Measurements from ENCODE around the gene FOXP1.

DNA sequence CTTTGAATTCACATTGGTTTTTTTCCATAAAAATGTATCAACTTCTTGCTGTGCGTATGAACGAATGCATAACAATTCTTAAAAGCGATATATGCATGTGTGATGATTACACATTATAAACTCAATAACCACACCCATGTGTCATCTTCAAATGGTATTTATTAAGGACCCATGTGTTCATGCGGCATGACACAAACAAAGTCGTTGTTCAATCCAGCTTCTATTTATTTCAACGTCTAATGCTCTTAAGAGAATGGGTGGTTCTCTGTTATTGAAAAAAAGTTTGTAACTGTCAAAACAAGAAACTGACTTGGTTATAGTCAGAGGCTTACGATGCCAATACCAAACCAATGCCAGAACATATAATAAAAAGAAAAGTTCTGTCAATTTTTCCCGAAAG is 195.9 kb downstream of the FOXP1 start:
- TF ChIP-seq, protein P1, sequence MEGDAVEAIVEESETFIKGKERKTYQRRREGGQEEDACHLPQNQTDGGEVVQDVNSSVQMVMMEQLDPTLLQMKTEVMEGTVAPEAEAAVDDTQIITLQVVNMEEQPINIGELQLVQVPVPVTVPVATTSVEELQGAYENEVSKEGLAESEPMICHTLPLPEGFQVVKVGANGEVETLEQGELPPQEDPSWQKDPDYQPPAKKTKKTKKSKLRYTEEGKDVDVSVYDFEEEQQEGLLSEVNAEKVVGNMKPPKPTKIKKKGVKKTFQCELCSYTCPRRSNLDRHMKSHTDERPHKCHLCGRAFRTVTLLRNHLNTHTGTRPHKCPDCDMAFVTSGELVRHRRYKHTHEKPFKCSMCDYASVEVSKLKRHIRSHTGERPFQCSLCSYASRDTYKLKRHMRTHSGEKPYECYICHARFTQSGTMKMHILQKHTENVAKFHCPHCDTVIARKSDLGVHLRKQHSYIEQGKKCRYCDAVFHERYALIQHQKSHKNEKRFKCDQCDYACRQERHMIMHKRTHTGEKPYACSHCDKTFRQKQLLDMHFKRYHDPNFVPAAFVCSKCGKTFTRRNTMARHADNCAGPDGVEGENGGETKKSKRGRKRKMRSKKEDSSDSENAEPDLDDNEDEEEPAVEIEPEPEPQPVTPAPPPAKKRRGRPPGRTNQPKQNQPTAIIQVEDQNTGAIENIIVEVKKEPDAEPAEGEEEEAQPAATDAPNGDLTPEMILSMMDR (IDR thresholded peaks at IDR 0.05) = no peak
- TF ChIP-seq POLR2A (IDR thresholded peaks at IDR 0.05) = no peak
